Colonic mucosa (tissue), 4 donors: ENCODE measurements around the gene FASTK. TPM values are rescaled to one million over a fixed set of nuclear protein-coding genes. Genes with fewer than 3 reads are reported as not detected.
A peak's percentile ranks its signal among the peaks of the same experiment; 100 is the strongest.
"Not testable (repeated sequence)": the region's sequence is repeated elsewhere in the genome, so short reads cannot be mapped to it uniquely, and the experiment has no call there.

Experiments used
- DNase-seq: peaks from one replicate; pipeline ENCODE4 v3.0.0-alpha.2; 2020
- H3K27ac ChIP-seq: fragments of 200-600 bp; one replicate; pipeline ENCODE4 v1.8.0; 2021
- H3K27me3 ChIP-seq: fragments of 200-600 bp; one replicate; pipeline ENCODE4 v1.8.0; 2021
- H3K36me3 ChIP-seq: fragments of 200-600 bp; one replicate; pipeline ENCODE4 v1.8.0; 2021
- H3K4me1 ChIP-seq: fragments of 200-600 bp; one replicate; pipeline ENCODE4 v1.8.0; 2021; ENCODE audit warnings: mild to moderate bottlenecking
- H3K4me3 ChIP-seq: fragments of 200-600 bp; one replicate; pipeline ENCODE4 v1.8.0; 2021
- H3K9ac ChIP-seq, 2 donors: one replicate each; pipeline ENCODE4 v1.7.0; 2013; ENCODE audit warnings: control low read depth in 2 of 2, low read depth in 2 of 2, low read length in 2 of 2
- H3K9me3 ChIP-seq: fragments of 200-600 bp; one replicate; pipeline ENCODE4 v1.8.0; 2021
- CTCF ChIP-seq: fragments of 200-600 bp; IDR thresholded peaks from one replicate; pipeline ENCODE4 v1.8.0; 2022; ENCODE audit warnings: antibody characterized with exemption, mild to moderate bottlenecking
- intact Hi-C: fragments of 100-400 bp; cut with DNase I; formaldehyde crosslinking; loops from one replicate; pipeline ENCODE4 v1.14.1; 2022
- total RNA-seq, 2 donors: library from RNA; stranded (reverse); fragmentation: NEBNext Ultra II Directional in 1 of 2; extraction: Animal tissue kit (Norgen Biotek cat#: 25700) in 1 of 2; gene quantifications; one replicate each; pipeline ENCODE4 v1.2.1, GENCODE V29; 2021
- donor health status: healthy.
- donor health status: DM: no; HTN: no; CAD: no.
- donor health status: DM: no; HTN: no; CAD: no.

FASTK gene
- total RNA-seq, 2 donors from 2014 or later = 67.0 to 149 TPM

- TF ChIP-seq CTCF = no peak
- Histone ChIP-seq H3K27ac (no peak overlapping the region), H3K9me3 (no peaks in the 10 kb centered on the region), H3K9ac (no peak overlapping the region), H3K4me3 (no peak overlapping the region), H3K27me3 (no peaks in the 10 kb centered on the region), H3K4me1 (no peaks in the 10 kb centered on the region), H3K36me3 (no peaks in the 10 kb centered on the region)
- no peak for DNase-seq
- intact Hi-C loops = loop anchor here (5.0 kb wide), 1 partner anchor 81 kb away; no protein-coding TSS in a partner anchor
Measured at GRCh38 chr7:151031011-151031410, 49.6 kb downstream of the FASTK start.

GRCh38 chr7:151028948-151029501, 51.6 kb downstream of the FASTK start:
- H3K9ac ChIP-seq = peak overlapping the region in 1 of 2 donors; percentile 78
- no peak for TF ChIP-seq CTCF
- no peaks in the 10 kb centered on the region for H3K4me1 ChIP-seq
- DNase-seq = no peak
- peak overlapping the region; percentile 84 for H3K27ac ChIP-seq
- intact Hi-C loops = no loop called here
- H3K4me3 ChIP-seq = peak overlapping the region; percentile 86
- no peaks in the 10 kb centered on the region for H3K27me3 ChIP-seq
- H3K9me3 ChIP-seq = no peaks in the 10 kb centered on the region
- H3K36me3 ChIP-seq = no peaks in the 10 kb centered on the region

GRCh38 chr7:151028131-151028947, 52.3 kb downstream of the FASTK start, which contains the start of gene ABCB8:
TSS of gene ABCB8 (plus strand) at chr7:151028450. CDS start at chr7:151028516, 66 bp downstream.
- Histone ChIP-seq H3K4me3 (peak within 1 kb of the TSS; percentile 86), H3K36me3 (no peaks in the 10 kb centered on the region), H3K27ac (peak within 1 kb of the TSS; percentile 84), H3K9me3 (no peaks in the 10 kb centered on the region), H3K4me1 (no peaks in the 10 kb centered on the region), H3K9ac (peak within 1 kb of the TSS; percentile 37 to 78), H3K27me3 (no peaks in the 10 kb centered on the region)
- peak; percentile 45 for TF ChIP-seq CTCF
- intact Hi-C loops = no loop called here
- peak; percentile 100 for DNase-seq

- H3K27me3 ChIP-seq, H3K4me1 ChIP-seq, H3K36me3 ChIP-seq, DNase-seq, H3K9me3 ChIP-seq, intact Hi-C loops: not testable (repeated sequence)
- peak overlapping the region; percentile 86 for H3K4me3 ChIP-seq
- peak overlapping the region in 1 of 2 donors; percentile 37 for H3K9ac ChIP-seq
- peak overlapping the region; percentile 57 for H3K27ac ChIP-seq
Measured at GRCh38 chr7:151027728-151028130, 52.9 kb downstream of the FASTK start.

GRCh38 chr7:151026771-151027727, 53.6 kb downstream of the FASTK start:
- H3K27ac ChIP-seq, H3K9ac ChIP-seq, H3K9me3 ChIP-seq, H3K27me3 ChIP-seq, DNase-seq, H3K4me3 ChIP-seq, H3K36me3 ChIP-seq, intact Hi-C loops, H3K4me1 ChIP-seq: not testable (repeated sequence)

Other genes starting within 250 kb of the FASTK start
- 100 to 1,000 TPM; 308 to 353 TPM for gene AOC1, start 228.3 kb downstream of the FASTK start, total RNA-seq
- 1 to 10 TPM; 3.3 to 8.8 TPM for gene KCNH2, start 102.5 kb downstream of the FASTK start, total RNA-seq
- 1 to 10 TPM; 4.0 to 4.2 TPM for gene NOS3, start 89.8 kb downstream of the FASTK start, total RNA-seq
- gene ATG9B, start 56.3 kb downstream of the FASTK start, total RNA-seq = 1 to 10 TPM in 1 of 2 donors, under 1 TPM in 1; 0.66 to 1.2 TPM
- 10 to 100 TPM; 26.7 to 59.5 TPM for gene ABCB8, start 52.4 kb downstream of the FASTK start, total RNA-seq
- gene ASIC3, start 32.3 kb downstream of the FASTK start, total RNA-seq = 1 to 10 TPM; 1.0 to 2.2 TPM
- 10 to 100 TPM; 11.3 to 15.9 TPM for gene CDK5, start 22.9 kb downstream of the FASTK start, total RNA-seq
- 100 to 1,000 TPM in 1 of 2 donors, 10 to 100 TPM in 1; 76.7 to 169 TPM for gene SLC4A2, start 21.2 kb downstream of the FASTK start, total RNA-seq
- 100 to 1,000 TPM in 1 of 2 donors, 10 to 100 TPM in 1; 73.4 to 103 TPM for gene TMUB1, start 2.7 kb upstream of the FASTK start, total RNA-seq
- 10 to 100 TPM; 50.8 to 79.2 TPM for gene AGAP3, start 5.7 kb upstream of the FASTK start, total RNA-seq
- not detected for gene GBX1, start 86.9 kb upstream of the FASTK start, total RNA-seq
- gene ASB10, start 106.4 kb upstream of the FASTK start, total RNA-seq = not detected
- not detected for gene H2BK1, start 129.7 kb upstream of the FASTK start, total RNA-seq
- gene ABCF2, start 146.4 kb upstream of the FASTK start, total RNA-seq = 10 to 100 TPM; 25.6 to 38.3 TPM
- 10 to 100 TPM; 36.2 to 42.7 TPM for gene CHPF2, start 151.7 kb upstream of the FASTK start, total RNA-seq
- 1 to 10 TPM; 4.3 to 6.7 TPM for gene SMARCD3, start 167.9 kb upstream of the FASTK start, total RNA-seq